ENCODE results near the gene BAHCC1. TPM values are rescaled to one million over a fixed set of nuclear protein-coding genes. Genes with fewer than 3 reads are reported as not detected.

The BAHCC1 gene
- total and polyA plus RNA-seq, 2 of the 8 experiments (the other 6 are each of a cell fraction or from before 2014, with no cell fraction given), result 0.26 to 0.58 TPM

DNA sequence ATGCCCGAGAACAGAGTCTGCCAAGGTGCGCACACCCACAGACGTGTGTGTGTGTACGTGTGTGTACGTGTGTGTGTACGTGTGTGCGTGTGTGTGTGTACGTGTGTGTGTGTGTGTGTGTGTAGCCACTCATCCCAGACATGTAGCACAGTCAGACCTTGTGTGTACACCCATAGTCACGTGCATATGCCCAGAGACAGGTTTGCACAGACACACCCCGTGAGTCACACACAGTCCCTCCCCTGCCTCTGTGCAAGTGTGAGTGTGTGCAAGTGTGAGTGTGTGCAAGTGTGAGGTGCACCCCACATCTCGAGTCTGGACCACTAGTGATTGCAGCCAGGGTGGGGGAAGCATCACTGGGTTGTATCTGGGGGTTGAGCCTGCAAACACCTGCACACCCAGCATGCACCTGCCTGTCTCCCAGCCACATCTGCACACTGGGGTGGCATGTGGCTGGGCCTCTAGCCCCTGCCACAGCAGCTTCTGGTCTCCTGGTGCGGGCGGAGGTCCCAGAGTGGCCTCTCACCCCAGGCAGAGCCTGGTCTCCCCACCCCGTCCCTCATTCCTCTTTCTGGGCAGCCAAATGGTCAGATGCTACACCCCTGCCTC, 23.6 kb downstream of the BAHCC1 start (continued):
- TF ChIP-seq, protein P1, sequence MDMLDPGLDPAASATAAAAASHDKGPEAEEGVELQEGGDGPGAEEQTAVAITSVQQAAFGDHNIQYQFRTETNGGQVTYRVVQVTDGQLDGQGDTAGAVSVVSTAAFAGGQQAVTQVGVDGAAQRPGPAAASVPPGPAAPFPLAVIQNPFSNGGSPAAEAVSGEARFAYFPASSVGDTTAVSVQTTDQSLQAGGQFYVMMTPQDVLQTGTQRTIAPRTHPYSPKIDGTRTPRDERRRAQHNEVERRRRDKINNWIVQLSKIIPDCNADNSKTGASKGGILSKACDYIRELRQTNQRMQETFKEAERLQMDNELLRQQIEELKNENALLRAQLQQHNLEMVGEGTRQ (IDR thresholded peaks at IDR 0.05; ENCODE audit: low read length), result no peak
- TF ChIP-seq, protein P2, sequence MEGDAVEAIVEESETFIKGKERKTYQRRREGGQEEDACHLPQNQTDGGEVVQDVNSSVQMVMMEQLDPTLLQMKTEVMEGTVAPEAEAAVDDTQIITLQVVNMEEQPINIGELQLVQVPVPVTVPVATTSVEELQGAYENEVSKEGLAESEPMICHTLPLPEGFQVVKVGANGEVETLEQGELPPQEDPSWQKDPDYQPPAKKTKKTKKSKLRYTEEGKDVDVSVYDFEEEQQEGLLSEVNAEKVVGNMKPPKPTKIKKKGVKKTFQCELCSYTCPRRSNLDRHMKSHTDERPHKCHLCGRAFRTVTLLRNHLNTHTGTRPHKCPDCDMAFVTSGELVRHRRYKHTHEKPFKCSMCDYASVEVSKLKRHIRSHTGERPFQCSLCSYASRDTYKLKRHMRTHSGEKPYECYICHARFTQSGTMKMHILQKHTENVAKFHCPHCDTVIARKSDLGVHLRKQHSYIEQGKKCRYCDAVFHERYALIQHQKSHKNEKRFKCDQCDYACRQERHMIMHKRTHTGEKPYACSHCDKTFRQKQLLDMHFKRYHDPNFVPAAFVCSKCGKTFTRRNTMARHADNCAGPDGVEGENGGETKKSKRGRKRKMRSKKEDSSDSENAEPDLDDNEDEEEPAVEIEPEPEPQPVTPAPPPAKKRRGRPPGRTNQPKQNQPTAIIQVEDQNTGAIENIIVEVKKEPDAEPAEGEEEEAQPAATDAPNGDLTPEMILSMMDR (IDR thresholded peaks at IDR 0.05; ENCODE audit: control extremely low read depth in 1 of 3, insufficient read depth in 1 of 3, low read depth in 1 of 3, low read length in 3 of 3), result no peak
- no peak for TF ChIP-seq RAD21 (IDR thresholded peaks at IDR 0.05 in 1 of 2, conservative IDR thresholded peaks at IDR 0.05 in 1 of 2; ENCODE audit: low read depth in 2 of 2, low read length in 2 of 2)

Data from H1 (cell line).